Omental fat pad (tissue), 4 donors: ENCODE data around the gene MORN1. TPM values are rescaled to one million over a fixed set of nuclear protein-coding genes. Genes with fewer than 3 reads are reported as not detected.

Experiments
- ATAC-seq: fragments of 150-250 bp; one replicate; pipeline ENCODE4 v1.9.1; 2016; ENCODE audit warnings: mild to moderate bottlenecking, moderate library complexity; ENCODE audit not compliant: low FRiP score
- DNase-seq: peaks from one replicate; pipeline ENCODE4 v3.0.0-alpha.2; 2019; ENCODE audit warnings: low spot score
- total RNA-seq, 4 donors: library from RNA; depleted of rRNA; stranded (reverse); fragments of >200 nt; gene quantifications; one replicate each; pipeline ENCODE4 v1.1.0, GENCODE V29; 2016
- TF ChIP-seq, protein P1 (sequence below), 3 donors: fragments of 450-650 bp; IDR thresholded peaks; one replicate each; pipeline ENCODE4 v1.5.1; 2016 to 2017; ENCODE audit warnings: antibody characterized with exemption in 3 of 3, mild to moderate bottlenecking in 3 of 3, moderate library complexity in 2 of 3

MORN1 gene
- total RNA-seq, 4 donors from 2014 or later = 4.0 to 9.1 (median 6.4) TPM

DNA sequence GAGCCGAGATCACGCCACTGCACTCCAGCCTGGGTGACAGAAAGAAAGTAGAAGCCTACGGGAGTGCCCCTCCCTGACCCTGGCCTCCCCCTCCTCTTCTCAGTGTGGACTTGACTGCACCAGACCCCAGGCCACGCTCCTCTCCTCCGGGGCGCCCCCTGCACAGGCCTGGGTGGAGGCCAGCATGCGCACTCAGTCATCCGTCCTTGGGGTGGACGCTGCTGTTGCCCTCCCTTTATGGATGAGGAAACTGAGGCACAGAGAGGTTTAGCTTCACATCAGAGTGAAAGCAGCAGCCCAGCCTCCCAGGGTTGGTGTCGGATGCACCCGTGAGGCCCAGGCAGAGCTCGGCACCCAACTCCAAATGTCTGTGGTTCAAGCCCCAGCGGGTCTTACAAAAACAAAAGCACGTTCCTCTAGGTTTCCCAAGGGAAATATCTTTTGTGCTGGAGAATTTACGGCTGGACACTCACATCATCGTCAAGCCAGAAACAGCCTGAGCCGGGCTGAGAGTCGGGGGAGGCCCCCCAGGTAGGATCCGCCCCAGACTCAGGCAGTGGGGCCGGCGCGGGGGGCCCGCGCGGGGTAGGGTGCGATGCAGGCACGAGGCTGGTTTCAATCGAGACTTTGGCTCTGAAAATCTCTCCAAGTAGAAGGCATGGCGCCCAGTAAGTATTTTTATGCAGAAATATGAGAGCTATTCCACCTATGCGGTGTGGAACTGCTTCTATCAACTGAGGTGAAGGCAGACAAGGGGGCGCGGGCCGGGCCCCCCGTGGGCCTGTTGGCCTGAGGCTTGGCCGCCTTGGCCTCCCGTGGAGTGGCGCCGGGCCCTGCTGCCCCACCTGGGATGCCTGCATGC is 36.6 kb downstream of the MORN1 start:
- no peak for ATAC-seq
- TF ChIP-seq, protein P1, sequence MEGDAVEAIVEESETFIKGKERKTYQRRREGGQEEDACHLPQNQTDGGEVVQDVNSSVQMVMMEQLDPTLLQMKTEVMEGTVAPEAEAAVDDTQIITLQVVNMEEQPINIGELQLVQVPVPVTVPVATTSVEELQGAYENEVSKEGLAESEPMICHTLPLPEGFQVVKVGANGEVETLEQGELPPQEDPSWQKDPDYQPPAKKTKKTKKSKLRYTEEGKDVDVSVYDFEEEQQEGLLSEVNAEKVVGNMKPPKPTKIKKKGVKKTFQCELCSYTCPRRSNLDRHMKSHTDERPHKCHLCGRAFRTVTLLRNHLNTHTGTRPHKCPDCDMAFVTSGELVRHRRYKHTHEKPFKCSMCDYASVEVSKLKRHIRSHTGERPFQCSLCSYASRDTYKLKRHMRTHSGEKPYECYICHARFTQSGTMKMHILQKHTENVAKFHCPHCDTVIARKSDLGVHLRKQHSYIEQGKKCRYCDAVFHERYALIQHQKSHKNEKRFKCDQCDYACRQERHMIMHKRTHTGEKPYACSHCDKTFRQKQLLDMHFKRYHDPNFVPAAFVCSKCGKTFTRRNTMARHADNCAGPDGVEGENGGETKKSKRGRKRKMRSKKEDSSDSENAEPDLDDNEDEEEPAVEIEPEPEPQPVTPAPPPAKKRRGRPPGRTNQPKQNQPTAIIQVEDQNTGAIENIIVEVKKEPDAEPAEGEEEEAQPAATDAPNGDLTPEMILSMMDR (IDR thresholded peaks at IDR 0.05) = no peak
- DNase-seq = no peak

DNA sequence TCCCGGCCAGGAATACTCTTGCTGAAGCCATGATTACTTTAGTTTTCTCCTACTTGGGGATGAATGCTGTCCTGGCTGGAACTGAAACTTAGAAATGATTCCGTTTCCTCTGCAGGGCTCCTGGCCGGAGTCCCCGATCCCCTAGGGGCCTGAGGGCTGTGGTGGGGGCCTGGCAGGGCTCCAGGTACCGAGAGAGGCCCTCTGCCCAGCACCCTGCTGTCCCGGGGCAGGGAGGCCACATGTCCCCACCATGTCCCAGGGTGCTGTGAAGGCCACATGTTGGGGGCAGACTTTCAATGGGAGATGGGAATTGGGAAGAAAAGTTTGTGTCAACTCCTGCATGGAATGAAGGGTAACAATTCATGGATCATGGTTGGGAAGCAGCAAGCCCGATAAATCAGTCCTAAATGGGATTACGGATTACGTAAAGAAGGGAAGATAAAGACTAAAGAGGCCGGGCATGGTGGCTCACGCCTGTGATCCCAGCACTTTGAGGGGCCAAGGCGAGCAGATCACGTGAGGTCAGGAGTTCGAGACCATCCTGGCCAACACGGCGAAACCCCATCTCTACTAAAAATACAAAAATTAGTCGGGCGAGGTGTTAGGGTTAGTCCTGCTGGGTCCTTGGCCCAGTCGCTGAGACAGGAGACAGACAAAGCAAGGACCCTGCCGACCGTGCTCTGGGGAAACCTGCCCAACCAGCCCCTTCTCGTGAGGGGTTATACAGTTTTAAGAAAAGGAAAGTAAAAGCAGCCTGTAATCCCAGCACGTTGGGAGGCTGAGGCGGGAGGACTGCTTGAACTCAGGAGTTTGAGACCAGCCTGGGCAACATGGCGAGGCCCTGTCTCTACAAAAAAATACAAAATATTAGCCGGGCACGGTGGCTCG is 37.6 kb downstream of the MORN1 start:
- DNase-seq = no peak
- TF ChIP-seq, protein P1 (IDR thresholded peaks at IDR 0.05) = no peak
- no peak for ATAC-seq

GRCh38 chr1:2352897-2353550 is 38.3 kb downstream of the MORN1 start:
- DNase-seq (no peak), ATAC-seq (no peak)
- TF ChIP-seq, protein P1 (IDR thresholded peaks at IDR 0.05) = no peak

- TF ChIP-seq, protein P1 (IDR thresholded peaks at IDR 0.05) = no peak
- no peak for DNase-seq
- no peak for ATAC-seq
Measured at GRCh38 chr1:2352341-2352896, 38.9 kb downstream of the MORN1 start.

DNA sequence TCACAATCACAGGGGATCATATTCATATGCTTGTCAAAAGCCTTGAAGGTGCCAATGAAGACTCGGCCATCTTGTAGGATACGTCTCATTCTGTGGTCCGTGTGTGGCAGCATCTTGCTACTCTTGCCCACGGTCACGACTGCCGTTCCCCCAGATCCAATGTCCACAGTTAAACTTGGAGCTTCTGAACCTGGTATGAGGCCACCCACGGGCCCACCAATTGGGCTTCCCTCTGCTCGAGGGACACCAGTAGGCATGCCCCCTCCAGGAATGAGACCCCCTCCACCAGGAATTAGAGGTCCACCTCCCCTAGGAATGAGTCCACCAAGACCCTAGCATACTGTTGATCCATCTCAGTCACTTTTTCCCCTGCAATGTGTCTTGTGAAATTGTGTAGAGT is 39.6 kb downstream of the MORN1 start:
- ATAC-seq (no peak), DNase-seq (no peak)
- TF ChIP-seq, protein P1 (IDR thresholded peaks at IDR 0.05) = no peak

- no peak for ATAC-seq
- DNase-seq = no peak
- TF ChIP-seq, protein P1 (IDR thresholded peaks at IDR 0.05) = no peak
Measured at GRCh38 chr1:2350911-2351655, 40.3 kb downstream of the MORN1 start.
